Thymus (tissue), 11 donors: ENCODE measurements around the gene CACNA2D4. TPM values are rescaled to one million over a fixed set of nuclear protein-coding genes. Genes with fewer than 3 reads are reported as not detected.

ENCODE experiments used
- DNase-seq, 9 donors: peaks; one replicate each; pipeline ENCODE4 v3.0.0-alpha.2; 2013; ENCODE audit warnings: low spot score in 9 of 9, low read depth in 6 of 9, missing footprints in 1 of 9
- H3K27ac ChIP-seq, 2 donors: one replicate each; pipeline ENCODE4 v1.5.1; 2013; ENCODE audit warnings: control low read depth in 1 of 2, low read depth in 1 of 2, low read length in 1 of 2, mild to moderate bottlenecking in 1 of 2, moderate library complexity in 1 of 2
- H3K27me3 ChIP-seq, 2 donors: one replicate each; pipeline ENCODE4 v1.5.1; 2013; ENCODE audit warnings: low read length in 1 of 2; ENCODE audit not compliant: control insufficient read depth in 2 of 2, insufficient read depth in 1 of 2
- H3K36me3 ChIP-seq, 2 donors: one replicate each; pipeline ENCODE4 v1.5.1; 2013; ENCODE audit warnings: low read length in 1 of 2, mild to moderate bottlenecking in 1 of 2, moderate library complexity in 1 of 2; ENCODE audit not compliant: control insufficient read depth in 2 of 2, insufficient read depth in 2 of 2
- H3K4me1 ChIP-seq, 2 donors: one replicate each; pipeline ENCODE4 v1.5.1; 2013; ENCODE audit warnings: low read length in 2 of 2; ENCODE audit not compliant: control insufficient read depth in 2 of 2, insufficient read depth in 2 of 2
- H3K4me3 ChIP-seq, 2 donors: one replicate each; pipeline ENCODE4 v1.5.1; 2013; ENCODE audit warnings: low read length in 2 of 2, control low read depth in 1 of 2, mild to moderate bottlenecking in 1 of 2
- H3K9me3 ChIP-seq, 2 donors: one replicate each; pipeline ENCODE4 v1.5.1; 2013; ENCODE audit warnings: low read length in 1 of 2, mild to moderate bottlenecking in 1 of 2; ENCODE audit not compliant: control insufficient read depth in 2 of 2, insufficient read depth in 1 of 2
- WGBS: extraction: QIAGEN DNeasy Blood & Tissue Kit; methylation state at CpG from one replicate; pipeline ENCODE4 v1.1.7; 2013; 5-methylcytosine and 5-hydroxymethylcytosine counted together
- polyA plus RNA-seq: library from polyadenylated mRNA; stranded (reverse); fragments of 200-250 nt; gene quantifications from one replicate; pipeline ENCODE4 v1.2.3, GENCODE V29; 2013
- total RNA-seq: library from RNA; stranded (reverse); fragments of 120-200 nt; gene quantifications from one replicate; pipeline ENCODE4 v1.2.4, GENCODE V29; 2013
- donor health status: healthy.

Gene CACNA2D4
- total and polyA plus RNA-seq, 2 donors, result 4.9 to 5.1 TPM

DNA sequence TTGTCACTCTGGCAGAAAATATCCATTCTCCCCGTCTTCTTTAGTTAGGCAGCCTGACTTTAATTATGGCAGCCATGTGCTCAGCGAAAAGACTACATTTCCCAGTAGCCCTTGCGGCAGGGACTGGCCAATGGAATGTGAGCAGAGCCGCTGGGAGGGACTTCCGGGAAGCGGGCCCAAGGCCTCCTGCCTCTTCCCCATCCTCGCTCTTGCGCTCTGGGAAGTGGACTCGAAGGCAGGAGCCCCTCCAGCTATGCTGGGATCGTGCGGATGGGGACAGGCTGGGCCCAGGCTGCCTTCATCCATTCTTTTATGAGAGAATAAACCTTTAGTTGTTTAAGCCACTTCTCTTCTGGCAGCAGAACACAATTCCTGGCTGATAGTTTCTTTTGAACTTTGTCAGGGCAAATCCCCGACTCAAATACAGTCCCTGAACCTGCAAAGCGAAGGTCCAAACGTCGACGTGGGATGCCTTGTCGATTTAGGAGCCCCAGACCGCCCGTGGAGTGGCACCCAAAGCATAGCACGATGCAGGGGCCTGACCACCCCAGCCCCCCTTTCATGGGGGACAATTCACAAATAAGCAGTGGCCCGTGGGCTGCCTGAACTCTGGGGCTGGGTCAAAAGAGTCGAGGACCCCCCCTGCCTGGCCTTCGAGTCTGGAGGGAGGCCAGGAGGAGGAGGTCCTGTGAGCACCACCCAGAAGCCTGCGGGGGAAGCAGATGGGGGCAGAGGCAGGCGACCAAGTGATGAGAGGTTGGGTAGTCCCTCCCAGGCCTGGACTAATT, 113.7 kb downstream of the CACNA2D4 start:
- H3K36me3 ChIP-seq, result no peaks in the 10 kb centered on the region
- no peak overlapping the region for H3K27ac ChIP-seq
- H3K9me3 ChIP-seq, result peaks cover 0 to 13% of the 10 kb centered on the region in 2 donors
- H3K4me3 ChIP-seq, result no peak overlapping the region
- H3K4me1 ChIP-seq, result peaks cover 0 to 30% of the 10 kb centered on the region in 2 donors
- WGBS, result 61% methylated on average over 25 of the region's 25 CpGs
- no peaks in the 10 kb centered on the region for H3K27me3 ChIP-seq
- peak; percentile 67 to 94 (median 85) for DNase-seq

GRCh38 chr12:1803736-1804135, 114.7 kb downstream of the CACNA2D4 start:
- H3K9me3 ChIP-seq, result peaks cover 0 to 10% of the 10 kb centered on the region in 2 donors
- WGBS, result 96% methylated on average over 7 of the region's 7 CpGs
- no peaks in the 10 kb centered on the region for H3K36me3 ChIP-seq
- H3K27me3 ChIP-seq, result no peaks in the 10 kb centered on the region
- H3K4me1 ChIP-seq, result peaks cover 0 to 24% of the 10 kb centered on the region in 2 donors
- no peak for DNase-seq
- no peak overlapping the region for H3K27ac ChIP-seq
- H3K4me3 ChIP-seq, result no peak overlapping the region

- DNase-seq, result no peak
- H3K27me3 ChIP-seq, result no peaks in the 10 kb centered on the region
- H3K9me3 ChIP-seq, result peaks cover 0 to 7% of the 10 kb centered on the region in 2 donors
- H3K4me3 ChIP-seq, result no peak overlapping the region
- peaks cover 0 to 25% of the 10 kb centered on the region in 2 donors for H3K4me1 ChIP-seq
- no peak overlapping the region for H3K27ac ChIP-seq
- H3K36me3 ChIP-seq, result no peaks in the 10 kb centered on the region
- 92% methylated on average over 16 of the region's 16 CpGs for WGBS
Measured at GRCh38 chr12:1801303-1801975, 117.0 kb downstream of the CACNA2D4 start.

DNA sequence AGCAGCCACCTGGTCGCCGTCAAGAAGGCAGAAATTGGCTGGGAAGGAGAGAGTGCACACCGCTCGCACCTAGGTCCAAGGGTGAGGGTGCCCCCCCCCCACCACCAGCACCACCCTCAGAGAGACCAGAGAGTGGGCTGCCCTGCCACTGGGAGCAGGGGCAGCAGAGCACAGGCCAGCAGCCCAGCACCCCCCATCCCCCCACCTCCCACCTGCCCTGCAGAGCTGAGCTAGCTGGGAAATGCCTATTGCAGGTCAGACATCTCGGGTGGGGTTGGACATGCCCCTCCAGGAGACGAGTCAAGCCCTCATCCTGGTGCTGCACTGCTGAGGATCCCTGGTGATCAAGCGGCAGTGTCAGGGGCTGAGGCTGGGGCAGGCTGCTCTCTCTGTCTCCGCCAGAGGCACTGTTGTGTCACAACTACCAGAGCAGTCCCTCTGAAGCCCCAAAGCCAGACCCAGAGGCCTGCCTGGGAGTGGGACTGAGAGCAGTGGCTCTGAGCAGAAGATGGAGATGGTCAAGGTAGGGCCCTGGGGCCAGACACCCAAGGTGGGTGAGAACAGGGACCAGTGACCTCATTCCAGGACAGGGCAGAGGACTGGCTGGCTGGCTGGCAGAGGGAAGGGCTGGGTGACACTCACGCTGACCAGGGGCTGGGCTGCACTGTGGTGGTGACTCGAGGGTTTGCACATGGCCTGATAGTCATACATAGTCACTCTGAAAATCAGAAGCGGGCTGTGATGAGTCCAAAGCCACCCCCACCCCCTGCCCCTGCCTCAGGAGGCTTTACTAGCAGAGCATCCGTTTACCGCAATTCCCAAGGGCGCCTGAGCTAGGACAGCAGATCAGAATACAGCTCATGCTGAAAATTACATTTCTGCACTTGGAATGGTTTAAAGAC, 117.8 kb downstream of the CACNA2D4 start:
- H3K4me1 ChIP-seq, result peaks cover 3 to 23% of the 10 kb centered on the region in 2 donors
- no peak overlapping the region for H3K27ac ChIP-seq
- DNase-seq, result peak in 1 of 9 donors; percentile 32
- 91% methylated on average over 14 of the region's 14 CpGs for WGBS
- peaks cover 0 to 7% of the 10 kb centered on the region in 2 donors for H3K9me3 ChIP-seq
- H3K4me3 ChIP-seq, result no peak overlapping the region
- H3K27me3 ChIP-seq, result no peaks in the 10 kb centered on the region
- no peaks in the 10 kb centered on the region for H3K36me3 ChIP-seq

GRCh38 chr12:1799882-1800400, 118.5 kb downstream of the CACNA2D4 start:
- Histone ChIP-seq H3K4me3 (no peak overlapping the region), H3K4me1 (peaks cover 4 to 27% of the 10 kb centered on the region in 2 donors), H3K27ac (no peak overlapping the region), H3K36me3 (no peaks in the 10 kb centered on the region), H3K27me3 (peaks cover 0 to 4% of the 10 kb centered on the region in 2 donors), H3K9me3 (peaks cover 0 to 7% of the 10 kb centered on the region in 2 donors)
- no peak for DNase-seq
- WGBS, result 95% methylated on average over 12 of the region's 12 CpGs

- Histone ChIP-seq H3K4me3 (no peak overlapping the region), H3K27me3 (peaks cover 0 to 4% of the 10 kb centered on the region in 2 donors), H3K4me1 (peaks cover 4 to 23% of the 10 kb centered on the region in 2 donors), H3K36me3 (no peaks in the 10 kb centered on the region), H3K9me3 (peaks cover 0 to 6% of the 10 kb centered on the region in 2 donors), H3K27ac (no peak overlapping the region)
- no peak for DNase-seq
- 93% methylated on average over 21 of the region's 21 CpGs for WGBS
Measured at GRCh38 chr12:1799051-1799881, 119.2 kb downstream of the CACNA2D4 start.

- H3K27me3 ChIP-seq, result peaks cover 0 to 4% of the 10 kb centered on the region in 2 donors
- no peak overlapping the region for H3K27ac ChIP-seq
- no peaks in the 10 kb centered on the region for H3K36me3 ChIP-seq
- no peak overlapping the region for H3K4me3 ChIP-seq
- H3K9me3 ChIP-seq, result no peaks in the 10 kb centered on the region
- no peak for DNase-seq
- H3K4me1 ChIP-seq, result peaks cover 4 to 23% of the 10 kb centered on the region in 2 donors
- 95% methylated on average over 6 of the region's 6 CpGs for WGBS
Measured at GRCh38 chr12:1798641-1799020, 119.8 kb downstream of the CACNA2D4 start.

- 95% methylated on average over 22 of the region's 22 CpGs for WGBS
Measured at GRCh38 chr12:1797991-1798640, 120.3 kb downstream of the CACNA2D4 start.

More at GRCh38 chr12:1797991-1798640, 120.3 kb downstream of the CACNA2D4 start:
- no peak overlapping the region for H3K4me3 ChIP-seq
- peaks cover 4 to 23% of the 10 kb centered on the region in 2 donors for H3K4me1 ChIP-seq
- H3K27me3 ChIP-seq, result peaks cover 0 to 4% of the 10 kb centered on the region in 2 donors
- no peaks in the 10 kb centered on the region for H3K36me3 ChIP-seq
- DNase-seq, result no peak
- H3K9me3 ChIP-seq, result no peaks in the 10 kb centered on the region
- H3K27ac ChIP-seq, result no peak overlapping the region
